ENCODE data around the gene AKNAD1. TPM values are rescaled to one million over a fixed set of nuclear protein-coding genes. Genes with fewer than 3 reads are reported as not detected.

Gene AKNAD1
- total RNA-seq, 4 donors from 2014 or later: not detected

- Histone ChIP-seq H3K9me3 (no peaks in the 10 kb centered on the region), H3K36me3 (peaks cover 0 to 76% (median 31%) of the 10 kb centered on the region in 4 donors), H3K4me3 (no peak overlapping the region), H3K27me3 (no peaks in the 10 kb centered on the region), H3K4me1 (no peaks in the 10 kb centered on the region), H3K27ac (no peak overlapping the region)
- WGBS, 2 donors (ENCODE audit: low coverage in 1 of 2): 94 to 95% methylated on average over 9 to 11 of the region's 11 CpGs
- no peak for TF ChIP-seq POLR2A (IDR thresholded peaks at IDR 0.05)
- TF ChIP-seq, protein P1, sequence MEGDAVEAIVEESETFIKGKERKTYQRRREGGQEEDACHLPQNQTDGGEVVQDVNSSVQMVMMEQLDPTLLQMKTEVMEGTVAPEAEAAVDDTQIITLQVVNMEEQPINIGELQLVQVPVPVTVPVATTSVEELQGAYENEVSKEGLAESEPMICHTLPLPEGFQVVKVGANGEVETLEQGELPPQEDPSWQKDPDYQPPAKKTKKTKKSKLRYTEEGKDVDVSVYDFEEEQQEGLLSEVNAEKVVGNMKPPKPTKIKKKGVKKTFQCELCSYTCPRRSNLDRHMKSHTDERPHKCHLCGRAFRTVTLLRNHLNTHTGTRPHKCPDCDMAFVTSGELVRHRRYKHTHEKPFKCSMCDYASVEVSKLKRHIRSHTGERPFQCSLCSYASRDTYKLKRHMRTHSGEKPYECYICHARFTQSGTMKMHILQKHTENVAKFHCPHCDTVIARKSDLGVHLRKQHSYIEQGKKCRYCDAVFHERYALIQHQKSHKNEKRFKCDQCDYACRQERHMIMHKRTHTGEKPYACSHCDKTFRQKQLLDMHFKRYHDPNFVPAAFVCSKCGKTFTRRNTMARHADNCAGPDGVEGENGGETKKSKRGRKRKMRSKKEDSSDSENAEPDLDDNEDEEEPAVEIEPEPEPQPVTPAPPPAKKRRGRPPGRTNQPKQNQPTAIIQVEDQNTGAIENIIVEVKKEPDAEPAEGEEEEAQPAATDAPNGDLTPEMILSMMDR (IDR thresholded peaks at IDR 0.05): no peak
- DNase-seq: no peak
- in situ Hi-C loops (cut with MboI; ENCODE audit: low pct_ligation_motif_present in 1 of 4, low pct_unique_long_range_greater_than_20kb in 1 of 4, low sequenced_read_pairs in 3 of 4) (no loop called here), intact Hi-C loops (cut with DNase I; ENCODE audit: low total_unique reads) (no loop called here)
Observed at GRCh38 chr1:108803548-108803947, 53.3 kb downstream of the AKNAD1 start.

GRCh38 chr1:108801101-108801500 lies 55.8 kb downstream of the AKNAD1 start:
- H3K4me1 ChIP-seq: no peaks in the 10 kb centered on the region
- H3K27ac ChIP-seq: no peak overlapping the region
- no peak overlapping the region for H3K4me3 ChIP-seq
- TF ChIP-seq, protein P1 (IDR thresholded peaks at IDR 0.05): no peak
- TF ChIP-seq POLR2AphosphoS5 (IDR thresholded peaks at IDR 0.05) (no peak), EP300 (IDR thresholded peaks at IDR 0.05; ENCODE audit: low read depth) (no peak), POLR2A (IDR thresholded peaks at IDR 0.05) (no peak)
- in situ Hi-C loops (cut with MboI; ENCODE audit: low pct_ligation_motif_present in 1 of 4, low pct_unique_long_range_greater_than_20kb in 1 of 4, low sequenced_read_pairs in 3 of 4): no loop called here
- H3K27me3 ChIP-seq: no peaks in the 10 kb centered on the region
- intact Hi-C loops (cut with DNase I; ENCODE audit: low total_unique reads): no loop called here
- no peaks in the 10 kb centered on the region for H3K9me3 ChIP-seq
- peaks cover 0 to 83% (median 38%) of the 10 kb centered on the region in 4 donors for H3K36me3 ChIP-seq
- DNase-seq: no peak

- Histone ChIP-seq H3K27me3 (no peaks in the 10 kb centered on the region), H3K36me3 (peaks cover 0 to 85% (median 44%) of the 10 kb centered on the region in 4 donors), H3K27ac (no peak overlapping the region), H3K4me3 (no peak overlapping the region), H3K9me3 (no peaks in the 10 kb centered on the region), H3K4me1 (no peaks in the 10 kb centered on the region)
- DNase-seq: no peak
- intact Hi-C loops (cut with DNase I; ENCODE audit: low total_unique reads) (no loop called here), in situ Hi-C loops (cut with MboI; ENCODE audit: low pct_ligation_motif_present in 1 of 4, low pct_unique_long_range_greater_than_20kb in 1 of 4, low sequenced_read_pairs in 3 of 4) (no loop called here)
- WGBS, 2 donors (ENCODE audit: low coverage in 1 of 2): 75 to 83% methylated on average over 1 of the region's 1 CpG
- TF ChIP-seq, protein P1 (IDR thresholded peaks at IDR 0.05): no peak
- TF ChIP-seq EP300 (IDR thresholded peaks at IDR 0.05; ENCODE audit: low read depth) (no peak), POLR2A (IDR thresholded peaks at IDR 0.05) (no peak), POLR2AphosphoS5 (IDR thresholded peaks at IDR 0.05) (no peak)
Observed at GRCh38 chr1:108799001-108799400, 57.9 kb downstream of the AKNAD1 start.

DNA sequence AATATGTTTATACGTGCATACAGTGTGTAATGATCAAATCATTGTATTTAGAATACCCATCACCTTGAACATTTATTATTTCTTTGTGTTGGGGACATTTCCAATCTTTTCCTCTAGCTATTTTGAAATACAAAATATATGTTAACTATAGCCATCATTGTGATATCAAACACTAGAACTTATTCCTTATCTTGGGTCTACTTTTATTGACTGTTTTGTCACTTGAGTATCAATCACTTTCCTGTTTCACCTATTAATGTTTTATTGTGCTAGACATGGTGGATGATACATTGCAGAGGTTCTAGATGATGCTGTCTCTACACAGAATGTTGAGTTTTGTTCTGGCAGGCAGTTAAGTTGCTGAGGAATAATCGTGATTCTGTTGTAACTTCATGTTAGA lies 64.5 kb downstream of the AKNAD1 start:
- H3K9me3 ChIP-seq: no peaks in the 10 kb centered on the region
- H3K27ac ChIP-seq: no peak overlapping the region
- no peak for DNase-seq
- no peak overlapping the region for H3K4me3 ChIP-seq
- no peaks in the 10 kb centered on the region for H3K27me3 ChIP-seq
- peaks cover 0 to 49% (median 22%) of the 10 kb centered on the region in 4 donors for H3K36me3 ChIP-seq
- intact Hi-C loops (cut with DNase I; ENCODE audit: low total_unique reads) (no loop called here), in situ Hi-C loops (cut with MboI; ENCODE audit: low pct_ligation_motif_present in 1 of 4, low pct_unique_long_range_greater_than_20kb in 1 of 4, low sequenced_read_pairs in 3 of 4) (no loop called here)
- no peaks in the 10 kb centered on the region for H3K4me1 ChIP-seq
- TF ChIP-seq EP300 (IDR thresholded peaks at IDR 0.05; ENCODE audit: low read depth) (no peak), POLR2AphosphoS5 (IDR thresholded peaks at IDR 0.05) (no peak), POLR2A (IDR thresholded peaks at IDR 0.05) (no peak)
- TF ChIP-seq, protein P1 (IDR thresholded peaks at IDR 0.05): no peak
- 95 to 100% methylated on average over 1 to 2 of the region's 2 CpGs for WGBS, 2 donors (ENCODE audit: low coverage in 1 of 2)
